Right lobe of liver (tissue), 6 donors: ENCODE measurements around the gene RPTOR. TPM values are rescaled to one million over a fixed set of nuclear protein-coding genes. Genes with fewer than 3 reads are reported as not detected.

Experiments
- ATAC-seq, 4 donors: fragments of 200-7000 bp; cut with Tn5 transposase; one replicate each; pipeline ENCODE4 v1.9.1; 2020; ENCODE audit warnings: mild to moderate bottlenecking in 4 of 4, moderate library complexity in 4 of 4
- DNase-seq, 3 donors: peaks; one replicate each; pipeline ENCODE4 v3.0.0-alpha.2; 2020
- H3K27ac ChIP-seq, 3 donors: fragments of 200-600 bp; one replicate each; pipeline ENCODE4 v1.8.0; 2022
- H3K27me3 ChIP-seq, 2 donors: fragments of 200-600 bp; one replicate each; pipeline ENCODE4 v1.8.0; 2022
- H3K36me3 ChIP-seq, 4 donors: fragments of 200-600 bp; sonication (generic) in 1 of 4; one replicate each; pipeline versions ENCODE4 v1.5.1 to v1.8.0; 2017 to 2022; ENCODE audit warnings: control low read depth in 1 of 4
- H3K4me1 ChIP-seq, 4 donors: fragments of 200-600 bp; sonication (generic) in 1 of 4; one replicate each; pipeline versions ENCODE4 v1.5.1 to v1.8.0; 2017 to 2022; ENCODE audit warnings: control low read depth in 1 of 4
- H3K4me3 ChIP-seq, 3 donors: fragments of 200-600 bp; one replicate each; pipeline ENCODE4 v1.8.0; 2022
- H3K9me3 ChIP-seq, 4 donors: fragments of 200-600 bp; sonication (generic) in 1 of 4; one replicate each; pipeline versions ENCODE4 v1.5.1 to v1.8.0; 2017 to 2022; ENCODE audit warnings: control low read depth in 1 of 4
- CTCF ChIP-seq, 4 donors: fragments of 200-600 bp in 3 of 4; fragments of 450-650 bp in 1 of 4; IDR thresholded peaks; one replicate each; pipeline versions ENCODE4 v1.5.1 to v1.8.0; 2016 to 2022; ENCODE audit warnings: antibody characterized with exemption in 4 of 4, mild to moderate bottlenecking in 2 of 4
- POLR2A ChIP-seq: fragments of 450-650 bp; IDR thresholded peaks from one replicate; pipeline ENCODE4 v1.6.1; 2017; ENCODE audit warnings: antibody characterized with exemption, mild to moderate bottlenecking
- WGBS: methylation state at CpG from one replicate; pipeline ENCODE4 v1.1.6; 2018; ENCODE audit warnings: low coverage, low lambda C conversion rate; ENCODE audit not compliant: insufficient coverage; ENCODE audit errors: missing lambda C conversion rate; 5-methylcytosine and 5-hydroxymethylcytosine counted together
- intact Hi-C, 2 donors: fragments of 100-400 bp; cut with DNase I; formaldehyde crosslinking; loops; one replicate each; pipeline versions ENCODE4 v1.11.2 to v1.14.1; 2022
- total RNA-seq, 6 experiments: library from RNA; depleted of rRNA in 2 of 6; stranded (reverse); fragments of >200 nt in 2 of 6; fragmentation: NEBNext Ultra II Directional in 3 of 6; extraction: Animal tissue kit (Norgen Biotek cat#: 25700) in 3 of 6; gene quantifications; one replicate each; pipeline versions ENCODE4 v1.1.0 to v1.2.4, GENCODE V29; 2016 to 2023
- donor health status: DM: no; HTN: yes; CAD: no.
- donor health status: DM: no; HTN: no; CAD: no.
- donor health status: DM: no; HTN: no; CAD: no.
- donor health status: DM: no; HTN: yes; CAD: no.
- donor health status: DM: no; HTN: yes; CAD: no.

RPTOR gene
- total RNA-seq, 6 experiments from 2014 or later: 13.1 to 24.0 (median 15.5) TPM

- H3K4me1 ChIP-seq: no peaks in the 10 kb centered on the region
- no peak overlapping the region for H3K27ac ChIP-seq
- peaks cover 0 to 2% (median 0%) of the 10 kb centered on the region in 4 donors for H3K36me3 ChIP-seq
- H3K9me3 ChIP-seq: no peaks in the 10 kb centered on the region
- no peak overlapping the region for H3K4me3 ChIP-seq
- no peak for DNase-seq
- H3K27me3 ChIP-seq: no peaks in the 10 kb centered on the region
- TF ChIP-seq POLR2A (no peak), CTCF (IDR thresholded peaks at IDR 0.05) (no peak)
- WGBS: 88% methylated on average over 7 of the region's 8 CpGs
- ATAC-seq: no peak
- intact Hi-C loops: no loop called here
These were observed 228.2 kb downstream of the RPTOR start for GRCh38 chr17:80772906-80773242.

GRCh38 chr17:80773243-80773991 is 228.8 kb downstream of the RPTOR start:
- no peak overlapping the region for H3K27ac ChIP-seq
- H3K4me1 ChIP-seq: no peaks in the 10 kb centered on the region
- intact Hi-C loops: no loop called here
- H3K27me3 ChIP-seq: no peaks in the 10 kb centered on the region
- WGBS: 70% methylated on average over 10 of the region's 19 CpGs
- no peak for DNase-seq
- ATAC-seq: no peak
- no peak overlapping the region for H3K4me3 ChIP-seq
- peaks cover 0 to 2% (median 0%) of the 10 kb centered on the region in 4 donors for H3K36me3 ChIP-seq
- TF ChIP-seq CTCF (IDR thresholded peaks at IDR 0.05) (no peak), POLR2A (no peak)
- H3K9me3 ChIP-seq: no peaks in the 10 kb centered on the region

GRCh38 chr17:80774146-80774545 is 229.5 kb downstream of the RPTOR start:
- no peaks in the 10 kb centered on the region for H3K4me1 ChIP-seq
- no peak for ATAC-seq
- intact Hi-C loops: no loop called here
- no peaks in the 10 kb centered on the region for H3K27me3 ChIP-seq
- TF ChIP-seq POLR2A (no peak), CTCF (IDR thresholded peaks at IDR 0.05) (no peak)
- no peaks in the 10 kb centered on the region for H3K9me3 ChIP-seq
- no peak for DNase-seq
- H3K27ac ChIP-seq: no peak overlapping the region
- peaks cover 0 to 2% (median 0%) of the 10 kb centered on the region in 4 donors for H3K36me3 ChIP-seq
- WGBS: 96% methylated on average over 12 of the region's 20 CpGs
- no peak overlapping the region for H3K4me3 ChIP-seq

DNA sequence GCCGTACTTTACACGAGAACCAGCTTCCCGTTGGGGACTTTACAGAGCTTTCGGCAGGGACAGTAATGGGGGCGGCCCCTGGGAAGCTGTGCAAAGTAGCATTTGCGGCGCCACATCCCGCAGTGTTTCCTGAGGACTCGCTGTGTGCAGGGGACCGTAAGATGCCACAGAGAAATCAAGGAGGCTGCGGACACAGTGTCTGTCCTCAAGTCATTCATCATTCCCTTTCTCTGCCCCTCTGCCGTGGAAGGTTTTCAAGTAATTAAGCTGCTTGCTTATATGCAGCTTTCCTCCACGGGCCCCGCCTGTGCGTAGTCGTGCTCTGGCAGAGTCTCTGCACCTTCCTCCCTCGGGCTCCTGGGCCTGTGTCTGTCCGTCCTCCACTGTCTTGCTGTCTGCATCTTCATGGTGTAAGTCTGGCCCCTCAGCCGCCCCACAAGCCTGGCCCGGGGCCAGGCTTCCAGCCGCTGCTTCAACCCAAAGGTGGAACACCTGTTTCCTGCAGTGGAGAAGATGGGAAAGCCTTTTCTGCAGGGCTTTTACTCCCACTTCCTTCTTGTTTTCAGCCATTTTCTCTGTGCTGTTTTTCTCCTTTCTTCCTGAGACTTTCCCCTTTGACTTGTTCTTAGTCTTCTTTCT is 230.1 kb downstream of the RPTOR start:
- no peak overlapping the region for H3K27ac ChIP-seq
- peaks cover 0 to 2% (median 0%) of the 10 kb centered on the region in 4 donors for H3K36me3 ChIP-seq
- no peak for DNase-seq

More for the DNA sequence above, 230.1 kb downstream of the RPTOR start:
- no peak for TF ChIP-seq CTCF (IDR thresholded peaks at IDR 0.05)
- no peak for TF ChIP-seq POLR2A
- 86% methylated on average over 15 of the region's 21 CpGs for WGBS
- intact Hi-C loops: no loop called here
- H3K27me3 ChIP-seq: no peaks in the 10 kb centered on the region
- H3K4me1 ChIP-seq: no peaks in the 10 kb centered on the region
- H3K9me3 ChIP-seq: no peaks in the 10 kb centered on the region
- H3K4me3 ChIP-seq: no peak overlapping the region
- ATAC-seq: no peak
